Esophagus (tissue), 2 donors: ENCODE data around the gene CPE. TPM values are rescaled to one million over a fixed set of nuclear protein-coding genes. Genes with fewer than 3 reads are reported as not detected.
"Not testable (repeated sequence)": the region's sequence is repeated elsewhere in the genome, so short reads cannot be mapped to it uniquely, and the experiment has no call there.

Source experiments
- H3K27ac ChIP-seq, 2 donors: one replicate each; pipeline ENCODE4 v1.5.1; 2013; ENCODE audit warnings: low read depth in 2 of 2, mild to moderate bottlenecking in 2 of 2, inconsistent platforms in 1 of 2, low read length in 1 of 2, moderate library complexity in 1 of 2
- H3K27me3 ChIP-seq, 2 donors: one replicate each; pipeline ENCODE4 v1.6.1; 2013; ENCODE audit warnings: low read length in 2 of 2, control low read depth in 1 of 2, mild to moderate bottlenecking in 1 of 2; ENCODE audit not compliant: insufficient read depth in 2 of 2, control insufficient read depth in 1 of 2
- H3K36me3 ChIP-seq, 2 donors: one replicate each; pipeline ENCODE4 v1.6.1; 2013; ENCODE audit warnings: low read length in 1 of 2; ENCODE audit not compliant: control insufficient read depth in 2 of 2, insufficient read depth in 2 of 2
- H3K4me1 ChIP-seq, 2 donors: one replicate each; pipeline ENCODE4 v1.6.1; 2013; ENCODE audit warnings: low read length in 1 of 2; ENCODE audit not compliant: control insufficient read depth in 2 of 2, insufficient read depth in 2 of 2
- H3K4me3 ChIP-seq, 2 donors: one replicate each; pipeline ENCODE4 v1.5.1; 2013; ENCODE audit warnings: low read length in 2 of 2, mild to moderate bottlenecking in 2 of 2, low read depth in 1 of 2, moderate library complexity in 1 of 2
- H3K9me3 ChIP-seq, 2 donors: one replicate each; pipeline ENCODE4 v1.6.1; 2013; ENCODE audit warnings: mild to moderate bottlenecking in 2 of 2, low read depth in 1 of 2, low read length in 1 of 2, moderate library complexity in 1 of 2; ENCODE audit not compliant: control insufficient read depth in 2 of 2, insufficient read depth in 1 of 2
- WGBS, 2 donors: extraction: QIAGEN DNeasy Blood & Tissue Kit; methylation state at CpG; one replicate each; pipeline ENCODE4 v1.1.7; 2013; 5-methylcytosine and 5-hydroxymethylcytosine counted together
- polyA plus RNA-seq, 2 donors: library from polyadenylated mRNA; stranded (reverse); fragments of 200-250 nt; gene quantifications; one replicate each; pipeline ENCODE4 v1.2.3, GENCODE V29; 2013
- donor health status: healthy with polysubstance abuse.
- donor health status: Bipolar disorder and iron deficiency.

The CPE gene
- polyA plus RNA-seq, 2 donors: 7.0 to 19.9 TPM

- Histone ChIP-seq H3K9me3 (no peaks in the 10 kb centered on the region), H3K27me3 (no peaks in the 10 kb centered on the region), H3K4me3 (no peak overlapping the region), H3K27ac (no peak overlapping the region), H3K36me3 (no peaks in the 10 kb centered on the region), H3K4me1 (peaks cover 0 to 1% of the 10 kb centered on the region in 2 donors)
- WGBS, 2 donors: 84 to 88% methylated on average over 1 of the region's 1 CpG
Observed at GRCh38 chr4:165443276-165443675, 64.5 kb downstream of the CPE start.

DNA sequence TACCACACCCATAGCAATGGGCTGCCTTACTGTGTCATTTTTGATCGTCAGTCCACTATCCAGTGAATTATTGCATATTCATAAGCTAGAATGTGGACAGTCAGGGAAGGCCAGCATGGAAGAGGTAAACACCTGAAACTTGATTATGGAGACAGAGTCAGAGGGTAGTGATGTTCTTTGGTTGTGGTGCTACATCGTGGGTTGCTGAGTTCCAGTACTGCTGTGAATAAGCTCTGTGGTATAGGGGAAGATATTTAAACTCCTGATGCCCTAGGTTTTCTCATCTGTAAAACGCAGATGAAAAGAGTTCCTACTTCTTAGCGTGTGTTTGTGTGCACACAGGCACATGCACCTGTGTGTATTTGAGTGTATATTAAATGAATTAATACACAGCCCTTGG is 69.9 kb downstream of the CPE start:
- Histone ChIP-seq H3K4me1 (no peaks in the 10 kb centered on the region), H3K27me3 (no peaks in the 10 kb centered on the region), H3K36me3 (no peaks in the 10 kb centered on the region), H3K9me3 (no peaks in the 10 kb centered on the region), H3K27ac (no peak overlapping the region), H3K4me3 (no peak overlapping the region)
- whole genome bisulfite sequencing, 2 donors: 91 to 93% methylated on average over 4 of the region's 4 CpGs

DNA sequence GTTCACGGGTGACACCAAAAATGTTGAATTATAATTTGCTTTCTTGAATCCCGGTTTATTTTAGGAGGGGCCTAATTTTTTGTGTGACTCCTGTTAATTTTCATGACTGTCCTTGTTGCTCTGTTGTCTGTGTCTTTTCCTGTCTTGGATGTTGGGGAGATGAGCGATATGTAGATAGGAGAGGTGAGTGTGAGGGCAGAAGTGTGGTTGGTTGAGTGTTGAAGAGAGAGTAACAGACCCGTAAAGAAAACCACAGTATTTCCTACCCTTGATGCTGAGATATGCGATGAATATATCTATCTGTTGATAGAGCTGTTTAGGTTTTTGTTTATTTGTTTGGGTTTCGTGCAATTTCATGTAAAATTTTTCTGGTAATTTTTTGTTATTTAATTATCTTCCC is 70.5 kb downstream of the CPE start:
- Histone ChIP-seq H3K9me3 (no peaks in the 10 kb centered on the region), H3K4me3 (no peak overlapping the region), H3K36me3 (no peaks in the 10 kb centered on the region), H3K27me3 (no peaks in the 10 kb centered on the region), H3K27ac (no peak overlapping the region), H3K4me1 (no peaks in the 10 kb centered on the region)
- WGBS, 2 donors: 80 to 89% methylated on average over 6 of the region's 6 CpGs

DNA sequence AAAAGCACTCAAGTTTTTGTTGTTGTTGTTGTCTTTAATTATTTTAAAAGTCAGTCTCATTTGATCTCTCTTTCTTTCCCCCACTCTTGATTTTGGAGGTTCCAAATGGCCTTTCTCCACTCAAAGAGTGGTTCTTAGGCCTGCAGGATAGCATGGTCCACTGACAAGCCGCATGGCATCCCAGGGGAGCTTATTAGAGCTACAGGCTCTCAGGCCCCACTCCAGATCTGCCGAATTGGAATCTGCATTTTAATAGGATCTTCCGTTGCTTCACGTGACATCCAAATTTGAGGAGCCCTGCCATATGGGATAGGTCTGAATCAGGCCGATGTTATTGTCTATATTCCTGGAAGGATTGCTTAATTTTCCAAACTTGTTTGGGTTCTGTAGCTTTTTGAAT is 72.1 kb downstream of the CPE start:
- WGBS, 2 donors: 90 to 93% methylated on average over 5 of the region's 5 CpGs
- Histone ChIP-seq H3K4me1 (no peaks in the 10 kb centered on the region), H3K4me3 (no peak overlapping the region), H3K36me3 (no peaks in the 10 kb centered on the region), H3K27ac (no peak overlapping the region), H3K9me3 (no peaks in the 10 kb centered on the region), H3K27me3 (no peaks in the 10 kb centered on the region)

GRCh38 chr4:165453140-165453539 is 74.3 kb downstream of the CPE start:
- not testable (repeated sequence) for H3K27me3 ChIP-seq, H3K4me3 ChIP-seq, H3K4me1 ChIP-seq, H3K36me3 ChIP-seq, H3K9me3 ChIP-seq, H3K27ac ChIP-seq
- WGBS, 2 donors: 87 to 99% methylated on average over 5 of the region's 5 CpGs

DNA sequence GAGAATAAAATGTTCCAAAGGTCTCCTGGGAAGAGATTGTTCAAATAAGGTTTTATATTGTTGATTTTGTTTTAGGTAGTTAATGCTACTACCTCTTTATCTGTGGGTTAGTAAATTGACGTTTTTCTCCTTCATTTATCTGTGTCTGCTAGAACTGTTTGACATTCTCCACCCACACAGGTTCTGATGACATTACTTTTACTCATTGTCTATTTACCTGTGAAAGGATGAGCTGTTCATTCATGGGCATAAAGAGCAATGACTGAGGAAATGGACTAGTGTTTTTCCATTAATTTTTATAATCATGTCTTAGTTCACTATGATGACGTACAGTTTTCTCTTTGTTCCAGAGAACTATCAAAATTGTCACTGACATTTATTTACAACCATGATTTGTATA is 75.6 kb downstream of the CPE start:
- Histone ChIP-seq H3K4me1 (no peaks in the 10 kb centered on the region), H3K36me3 (no peaks in the 10 kb centered on the region), H3K9me3 (no peaks in the 10 kb centered on the region), H3K27ac (no peak overlapping the region), H3K4me3 (no peak overlapping the region), H3K27me3 (no peaks in the 10 kb centered on the region)
- 45 to 57% methylated on average over 2 of the region's 2 CpGs for WGBS, 2 donors

- WGBS, 2 donors: 51 to 52% methylated on average over 2 of the region's 2 CpGs
- H3K27me3 ChIP-seq: no peaks in the 10 kb centered on the region
- peaks cover 0 to 2% of the 10 kb centered on the region in 2 donors for H3K9me3 ChIP-seq
- H3K4me3 ChIP-seq: no peak overlapping the region
- no peak overlapping the region for H3K27ac ChIP-seq
- H3K4me1 ChIP-seq: no peaks in the 10 kb centered on the region
- H3K36me3 ChIP-seq: no peaks in the 10 kb centered on the region
Observed at GRCh38 chr4:165457793-165458192, 79.0 kb downstream of the CPE start.

GRCh38 chr4:165458471-165458870 is 79.7 kb downstream of the CPE start:
- H3K4me3 ChIP-seq: no peak overlapping the region
- H3K4me1 ChIP-seq: no peaks in the 10 kb centered on the region
- no peaks in the 10 kb centered on the region for H3K36me3 ChIP-seq
- H3K9me3 ChIP-seq: peaks cover 0 to 2% of the 10 kb centered on the region in 2 donors
- no peak overlapping the region for H3K27ac ChIP-seq
- no peaks in the 10 kb centered on the region for H3K27me3 ChIP-seq

GRCh38 chr4:165461159-165461821 is 82.5 kb downstream of the CPE start:
- H3K4me1 ChIP-seq: no peaks in the 10 kb centered on the region
- peaks cover 0 to 2% of the 10 kb centered on the region in 2 donors for H3K9me3 ChIP-seq
- no peaks in the 10 kb centered on the region for H3K27me3 ChIP-seq
- H3K27ac ChIP-seq: peak overlapping the region in 1 of 2 donors; percentile 7
- H3K36me3 ChIP-seq: no peaks in the 10 kb centered on the region
- 64 to 71% methylated on average over 8 of the region's 8 CpGs for WGBS, 2 donors
- H3K4me3 ChIP-seq: no peak overlapping the region

GRCh38 chr4:165462009-165462408 is 83.2 kb downstream of the CPE start:
- 83 to 84% methylated on average over 3 of the region's 3 CpGs for WGBS, 2 donors
- H3K4me1 ChIP-seq: no peaks in the 10 kb centered on the region
- H3K4me3 ChIP-seq: no peak overlapping the region
- H3K27me3 ChIP-seq: no peaks in the 10 kb centered on the region
- H3K27ac ChIP-seq: no peak overlapping the region
- peaks cover 0 to 2% of the 10 kb centered on the region in 2 donors for H3K9me3 ChIP-seq
- H3K36me3 ChIP-seq: no peaks in the 10 kb centered on the region
